Neural cell (in vitro differentiated cells): ENCODE results near the gene KRTAP10-3. TPM values are rescaled to one million over a fixed set of nuclear protein-coding genes. Genes with fewer than 3 reads are reported as not detected.

ENCODE experiments used
- H2AFZ ChIP-seq: fragments of 200-600, 300-800 bp; sonication (generic), shearing (Covaris generic); 2 replicates; pipeline ENCODE4 v1.6.0; 2014; ENCODE audit warnings: low read depth, mild to moderate bottlenecking, antibody characterized with exemption, low read length, moderate library complexity
- H3F3A ChIP-seq: fragments of 200-600 bp; shearing (Covaris generic); 2 replicates; pipeline ENCODE4 v1.6.1; 2016; ENCODE audit warnings: mild to moderate bottlenecking, moderate library complexity, mixed read lengths, antibody characterized with exemption, low read length; ENCODE audit not compliant: insufficient read depth, poor library complexity, severe bottlenecking
- H3K27ac ChIP-seq: fragments of 200-600, 300-800 bp; sonication (generic), shearing (Covaris generic); 2 replicates; pipeline ENCODE4 v1.5.1; 2014; ENCODE audit warnings: mild to moderate bottlenecking, low read length, moderate library complexity
- H3K27me3 ChIP-seq: fragments of 300-800, 200-600 bp; sonication (generic), shearing (Covaris generic); 2 replicates; pipeline ENCODE4 v1.6.0; 2014; ENCODE audit warnings: mild to moderate bottlenecking, low read depth, low read length, moderate library complexity; ENCODE audit not compliant: insufficient read depth
- H3K36me3 ChIP-seq: fragments of 300-800, 200-600 bp; sonication (generic), shearing (Covaris generic); 2 replicates; pipeline ENCODE4 v1.5.1; 2014; ENCODE audit warnings: mild to moderate bottlenecking, antibody characterized with exemption, low read length, moderate library complexity; ENCODE audit not compliant: insufficient read depth
- H3K4me2 ChIP-seq: fragments of 300-800, 200-600 bp; sonication (generic), shearing (Covaris generic); 2 replicates; pipeline ENCODE4 v1.6.0; 2014; ENCODE audit warnings: mild to moderate bottlenecking, low read length
- H3K4me3 ChIP-seq: fragments of 300-800, 200-600 bp; sonication (generic), shearing (Covaris generic); 2 replicates; pipeline ENCODE4 v1.5.1; 2014; ENCODE audit warnings: mild to moderate bottlenecking, low read length, moderate library complexity
- H3K79me2 ChIP-seq: fragments of 200-600 bp; shearing (Covaris generic); replicated peaks from 2 replicates; pipeline ENCODE4 v1.6.0; 2014; ENCODE audit warnings: mild to moderate bottlenecking, low read length, moderate library complexity; ENCODE audit not compliant: insufficient read depth
- H3K9ac ChIP-seq: fragments of 300-800, 200-600 bp; sonication (generic), shearing (Covaris generic); 2 replicates; pipeline ENCODE4 v1.6.1; 2016; ENCODE audit warnings: mild to moderate bottlenecking, low read length, mixed read lengths
- H3K9me2 ChIP-seq: fragments of 200-600 bp; shearing (Covaris generic); 2 replicates; pipeline ENCODE4 v1.6.1; 2016; ENCODE audit warnings: mild to moderate bottlenecking, low read length, mixed read lengths; ENCODE audit not compliant: insufficient read depth
- H3K9me3 ChIP-seq: fragments of 200-600, 300-800 bp; sonication (generic), shearing (Covaris generic); 2 replicates; pipeline ENCODE4 v1.6.1; 2016; ENCODE audit warnings: mild to moderate bottlenecking, mixed run types, low read length, moderate library complexity, mixed read lengths
- H4K20me1 ChIP-seq: fragments of 200-600 bp; shearing (Covaris generic); 2 replicates; pipeline ENCODE4 v1.6.1; 2016; ENCODE audit warnings: mild to moderate bottlenecking, mixed run types; ENCODE audit not compliant: insufficient read depth
- EP300 ChIP-seq: fragments of 450-650 bp; conservative IDR thresholded peaks from 2 replicates; pipeline ENCODE4 v1.6.1; 2014; ENCODE audit warnings: antibody characterized with exemption, mild to moderate bottlenecking, moderate library complexity; ENCODE audit not compliant: poor library complexity, severe bottlenecking
- EZH2 ChIP-seq: fragments of 200-600, 300-800 bp; shearing (Covaris generic), sonication (generic); IDR thresholded peaks from 2 replicates; pipeline ENCODE4 v1.6.1; 2014; ENCODE audit warnings: antibody characterized with exemption, low read length, borderline replicate concordance, mild to moderate bottlenecking; ENCODE audit not compliant: insufficient read depth, poor library complexity, severe bottlenecking
- MXI1 ChIP-seq: fragments of 450-650 bp; conservative IDR thresholded peaks from 2 replicates; pipeline ENCODE4 v1.6.1; 2014; ENCODE audit warnings: antibody characterized with exemption, mild to moderate bottlenecking; ENCODE audit not compliant: poor library complexity, severe bottlenecking
- POLR2AphosphoS5 ChIP-seq: IDR thresholded peaks from 2 replicates; pipeline ENCODE4 v1.6.1; 2012
- RAD21 ChIP-seq: fragments of 450-650 bp; conservative IDR thresholded peaks from 2 replicates; pipeline ENCODE4 v1.6.1; 2014; ENCODE audit warnings: antibody characterized with exemption, mild to moderate bottlenecking, moderate library complexity
- SMC3 ChIP-seq: fragments of 450-650 bp; conservative IDR thresholded peaks from 2 replicates; pipeline ENCODE4 v1.6.1; 2014; ENCODE audit warnings: antibody characterized with exemption, mild to moderate bottlenecking, moderate library complexity; ENCODE audit not compliant: poor library complexity
- TAF1 ChIP-seq: IDR thresholded peaks from 2 replicates; pipeline ENCODE4 v1.6.1; 2012; ENCODE audit warnings: low read depth
- polyA plus RNA-seq: library from polyadenylated mRNA; depleted of rRNA; stranded (reverse); fragments of >200 nt; gene quantifications from 2 replicates; pipeline ENCODE4 v1.2.3, GENCODE V29; 2014
- TF ChIP-seq, protein P1 (sequence below): IDR thresholded peaks from 2 replicates; pipeline ENCODE4 v1.6.1; 2012; ENCODE audit warnings: borderline replicate concordance
- TF ChIP-seq, protein P2 (sequence below): fragments of 450-650 bp; IDR thresholded peaks from 2 replicates; pipeline ENCODE4 v1.5.1; 2014; ENCODE audit warnings: antibody characterized with exemption, mild to moderate bottlenecking, moderate library complexity; ENCODE audit not compliant: poor library complexity, severe bottlenecking

Gene KRTAP10-3
- polyA plus RNA-seq, 1 donor from 2014 or later = not detected

DNA sequence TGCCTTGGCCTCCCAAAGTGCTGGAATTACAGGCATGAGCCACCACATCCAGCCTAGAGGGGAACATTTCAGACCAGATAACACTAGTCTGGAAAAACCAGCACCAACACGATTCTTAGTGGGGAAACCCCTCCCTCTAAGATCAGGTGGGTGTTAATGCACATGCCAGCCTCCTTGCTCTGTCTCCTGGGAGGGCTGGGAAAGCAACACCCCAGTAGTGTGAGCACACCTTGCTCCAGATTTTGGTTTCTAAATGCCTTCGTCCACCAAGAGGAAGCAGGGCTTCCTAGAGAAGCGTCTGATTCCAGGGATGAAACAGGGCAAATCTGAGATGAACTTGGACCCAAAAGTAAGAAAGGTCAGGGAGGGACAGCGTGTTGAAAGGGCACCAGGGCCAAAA, 12.7 kb upstream of the KRTAP10-3 start:
- no peaks in the 10 kb centered on the region for H3F3A ChIP-seq
- no peaks in the 10 kb centered on the region for H4K20me1 ChIP-seq
- peaks cover 10% of the 10 kb centered on the region for H3K9me3 ChIP-seq
- no peak for TF ChIP-seq RAD21
- no peak for TF ChIP-seq EP300
- no peak for TF ChIP-seq SMC3
- TF ChIP-seq EZH2 = no peak
- TF ChIP-seq, protein P1, sequence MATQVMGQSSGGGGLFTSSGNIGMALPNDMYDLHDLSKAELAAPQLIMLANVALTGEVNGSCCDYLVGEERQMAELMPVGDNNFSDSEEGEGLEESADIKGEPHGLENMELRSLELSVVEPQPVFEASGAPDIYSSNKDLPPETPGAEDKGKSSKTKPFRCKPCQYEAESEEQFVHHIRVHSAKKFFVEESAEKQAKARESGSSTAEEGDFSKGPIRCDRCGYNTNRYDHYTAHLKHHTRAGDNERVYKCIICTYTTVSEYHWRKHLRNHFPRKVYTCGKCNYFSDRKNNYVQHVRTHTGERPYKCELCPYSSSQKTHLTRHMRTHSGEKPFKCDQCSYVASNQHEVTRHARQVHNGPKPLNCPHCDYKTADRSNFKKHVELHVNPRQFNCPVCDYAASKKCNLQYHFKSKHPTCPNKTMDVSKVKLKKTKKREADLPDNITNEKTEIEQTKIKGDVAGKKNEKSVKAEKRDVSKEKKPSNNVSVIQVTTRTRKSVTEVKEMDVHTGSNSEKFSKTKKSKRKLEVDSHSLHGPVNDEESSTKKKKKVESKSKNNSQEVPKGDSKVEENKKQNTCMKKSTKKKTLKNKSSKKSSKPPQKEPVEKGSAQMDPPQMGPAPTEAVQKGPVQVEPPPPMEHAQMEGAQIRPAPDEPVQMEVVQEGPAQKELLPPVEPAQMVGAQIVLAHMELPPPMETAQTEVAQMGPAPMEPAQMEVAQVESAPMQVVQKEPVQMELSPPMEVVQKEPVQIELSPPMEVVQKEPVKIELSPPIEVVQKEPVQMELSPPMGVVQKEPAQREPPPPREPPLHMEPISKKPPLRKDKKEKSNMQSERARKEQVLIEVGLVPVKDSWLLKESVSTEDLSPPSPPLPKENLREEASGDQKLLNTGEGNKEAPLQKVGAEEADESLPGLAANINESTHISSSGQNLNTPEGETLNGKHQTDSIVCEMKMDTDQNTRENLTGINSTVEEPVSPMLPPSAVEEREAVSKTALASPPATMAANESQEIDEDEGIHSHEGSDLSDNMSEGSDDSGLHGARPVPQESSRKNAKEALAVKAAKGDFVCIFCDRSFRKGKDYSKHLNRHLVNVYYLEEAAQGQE = no peak
- TF ChIP-seq MXI1 = no peak
- TF ChIP-seq POLR2AphosphoS5 = no peak
- TF ChIP-seq, protein P2, sequence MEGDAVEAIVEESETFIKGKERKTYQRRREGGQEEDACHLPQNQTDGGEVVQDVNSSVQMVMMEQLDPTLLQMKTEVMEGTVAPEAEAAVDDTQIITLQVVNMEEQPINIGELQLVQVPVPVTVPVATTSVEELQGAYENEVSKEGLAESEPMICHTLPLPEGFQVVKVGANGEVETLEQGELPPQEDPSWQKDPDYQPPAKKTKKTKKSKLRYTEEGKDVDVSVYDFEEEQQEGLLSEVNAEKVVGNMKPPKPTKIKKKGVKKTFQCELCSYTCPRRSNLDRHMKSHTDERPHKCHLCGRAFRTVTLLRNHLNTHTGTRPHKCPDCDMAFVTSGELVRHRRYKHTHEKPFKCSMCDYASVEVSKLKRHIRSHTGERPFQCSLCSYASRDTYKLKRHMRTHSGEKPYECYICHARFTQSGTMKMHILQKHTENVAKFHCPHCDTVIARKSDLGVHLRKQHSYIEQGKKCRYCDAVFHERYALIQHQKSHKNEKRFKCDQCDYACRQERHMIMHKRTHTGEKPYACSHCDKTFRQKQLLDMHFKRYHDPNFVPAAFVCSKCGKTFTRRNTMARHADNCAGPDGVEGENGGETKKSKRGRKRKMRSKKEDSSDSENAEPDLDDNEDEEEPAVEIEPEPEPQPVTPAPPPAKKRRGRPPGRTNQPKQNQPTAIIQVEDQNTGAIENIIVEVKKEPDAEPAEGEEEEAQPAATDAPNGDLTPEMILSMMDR = no peak
- no peak for TF ChIP-seq TAF1
- H3K9me2 ChIP-seq = no peaks in the 10 kb centered on the region
- H3K4me2 ChIP-seq = no peak overlapping the region
- H3K27ac ChIP-seq = no peak overlapping the region
- H2AFZ ChIP-seq = no peak overlapping the region
- no peaks in the 10 kb centered on the region for H3K27me3 ChIP-seq
- no peak overlapping the region for H3K4me3 ChIP-seq
- no peaks in the 10 kb centered on the region for H3K36me3 ChIP-seq
- H3K79me2 ChIP-seq = no peaks in the 10 kb centered on the region
- H3K9ac ChIP-seq = no peak overlapping the region

- no peaks in the 10 kb centered on the region for H4K20me1 ChIP-seq
- no peak overlapping the region for H3K4me2 ChIP-seq
- no peak for TF ChIP-seq EP300
- TF ChIP-seq, protein P1 = no peak
- TF ChIP-seq SMC3 = no peak
- TF ChIP-seq EZH2 = no peak
- TF ChIP-seq TAF1 = no peak
- no peak for TF ChIP-seq RAD21
- no peak for TF ChIP-seq MXI1
- TF ChIP-seq, protein P2 = no peak
- no peak for TF ChIP-seq POLR2AphosphoS5
- no peak overlapping the region for H3K27ac ChIP-seq
- no peaks in the 10 kb centered on the region for H3K36me3 ChIP-seq
- peaks cover 10% of the 10 kb centered on the region for H3K9me3 ChIP-seq
- no peaks in the 10 kb centered on the region for H3K27me3 ChIP-seq
- no peaks in the 10 kb centered on the region for H3K79me2 ChIP-seq
- H3K9ac ChIP-seq = no peak overlapping the region
- no peaks in the 10 kb centered on the region for H3K9me2 ChIP-seq
- H2AFZ ChIP-seq = no peak overlapping the region
- no peak overlapping the region for H3K4me3 ChIP-seq
- H3F3A ChIP-seq = no peaks in the 10 kb centered on the region
Measured at GRCh38 chr21:44569861-44570517, 11.4 kb upstream of the KRTAP10-3 start.
